Activated CD4-positive, alpha-beta memory T cell treated with anti-CD3 and anti-CD28 coated beads for 36 hours (primary cell): Measurements from ENCODE around the gene HSD11B1L. TPM values are rescaled to one million over a fixed set of nuclear protein-coding genes. Genes with fewer than 3 reads are reported as not detected.

Experiments used
- CTCF ChIA-PET: fragments of 350-600 bp; sonication (Branson Sonifier 250); formaldehyde crosslinking; loops from one replicate; lab custom pipeline; 2021; ENCODE audit warnings: antibody characterized with exemption, inconsistent platforms; lab: Charles Lee
- POLR2A ChIA-PET: fragments of 350-600 bp; sonication (Branson Sonifier 250); formaldehyde crosslinking; loops from one replicate; lab custom pipeline; 2021; ENCODE audit warnings: antibody characterized with exemption; lab: Charles Lee
- DNase-seq: peaks from one replicate; pipeline ENCODE4 v3.0.0-alpha.2; 2020
- H3K27ac Mint-ChIP-seq: one replicate; pipeline ENCODE4 v1.8.0; 2021; ENCODE audit warnings: mixed read lengths
- H3K27me3 Mint-ChIP-seq: one replicate; pipeline ENCODE4 v1.8.0; 2021; ENCODE audit warnings: mixed read lengths
- H3K36me3 Mint-ChIP-seq: one replicate; pipeline ENCODE4 v1.8.0; 2021; ENCODE audit warnings: mixed read lengths
- H3K4me1 Mint-ChIP-seq: one replicate; pipeline ENCODE4 v1.8.0; 2021; ENCODE audit warnings: low read depth, mixed read lengths
- H3K4me3 Mint-ChIP-seq: one replicate; pipeline ENCODE4 v1.8.0; 2021; ENCODE audit warnings: mild to moderate bottlenecking, mixed read lengths
- H3K9me3 Mint-ChIP-seq: one replicate; pipeline ENCODE4 v1.8.0; 2021; ENCODE audit warnings: mixed read lengths
- intact Hi-C: fragments of 100-400 bp; cut with micrococcal nuclease; formaldehyde crosslinking; loops from one replicate; pipeline ENCODE4 v1.15.1; 2023
- total RNA-seq, 2 experiments: library from RNA; stranded (reverse); gene quantifications; one replicate each; pipeline ENCODE4 v1.2.3, GENCODE V29; 2021

HSD11B1L gene
- total RNA-seq, 2 experiments from 2014 or later, result 3.8 to 4.1 TPM

DNA sequence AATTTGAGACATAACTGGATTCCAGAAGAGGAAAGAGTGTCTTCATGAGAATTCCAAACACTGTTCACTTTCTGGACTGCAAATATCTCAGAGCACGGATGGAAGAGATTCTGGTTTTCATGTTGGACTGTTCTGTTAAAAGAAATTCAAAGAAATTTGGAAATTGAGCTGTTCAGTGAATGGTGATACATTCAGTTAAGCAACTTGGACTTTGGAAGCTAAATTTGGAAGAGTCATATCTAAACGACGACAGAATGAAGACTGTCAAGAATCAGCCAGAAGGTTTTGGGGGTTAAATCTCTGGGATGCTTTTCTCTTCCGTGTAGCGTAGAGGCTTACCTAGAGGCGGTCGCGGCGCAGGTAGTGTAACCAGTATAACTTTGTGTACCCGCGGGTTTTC, 32.4 kb upstream of the HSD11B1L start:
- Mint-ChIP-seq H3K27me3 (no peaks in the 10 kb centered on the region), H3K4me3 (no peak overlapping the region), H3K27ac (no peak overlapping the region), H3K9me3 (no peaks in the 10 kb centered on the region), H3K36me3 (peaks cover 60% of the 10 kb centered on the region), H3K4me1 (no peaks in the 10 kb centered on the region)
- ChIA-PET CTCF (interaction anchor here (1.0 kb wide), 1 partner anchor 27 kb away, joined by 3 read pairs; no protein-coding TSS in a partner anchor), POLR2A (interaction anchor here (0.6 kb wide), 1 partner anchor 14 kb away, joined by 5 read pairs; no protein-coding TSS in a partner anchor)
- no peak for DNase-seq
- intact Hi-C loops, result no loop called here

DNA sequence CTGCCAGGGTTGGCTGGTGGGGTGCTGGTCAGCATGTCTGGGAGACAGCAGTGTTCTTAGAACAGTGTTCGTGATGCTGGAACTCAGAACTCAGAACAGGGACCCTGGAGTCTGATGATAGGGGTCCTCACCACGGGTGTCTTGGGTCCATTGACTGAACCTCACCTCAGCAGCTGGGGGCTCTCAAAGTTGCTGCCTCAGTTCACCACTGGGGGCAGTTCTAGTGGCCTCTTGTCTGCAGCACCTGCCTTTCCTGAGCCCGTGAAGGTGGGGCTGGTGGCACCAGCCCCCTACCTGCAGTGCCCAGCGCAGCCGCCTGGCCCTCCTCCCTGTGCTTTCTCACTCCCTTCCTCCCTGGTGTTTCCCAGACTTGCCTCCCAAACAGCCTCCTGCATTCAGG, 29.5 kb upstream of the HSD11B1L start:
- Mint-ChIP-seq H3K4me3 (no peak overlapping the region), H3K36me3 (peaks cover 65% of the 10 kb centered on the region), H3K27me3 (no peaks in the 10 kb centered on the region), H3K9me3 (no peaks in the 10 kb centered on the region), H3K27ac (no peak overlapping the region), H3K4me1 (no peaks in the 10 kb centered on the region)
- ChIA-PET CTCF (no interaction called here), POLR2A (no interaction called here)
- DNase-seq, result no peak
- intact Hi-C loops, result no loop called here

DNA sequence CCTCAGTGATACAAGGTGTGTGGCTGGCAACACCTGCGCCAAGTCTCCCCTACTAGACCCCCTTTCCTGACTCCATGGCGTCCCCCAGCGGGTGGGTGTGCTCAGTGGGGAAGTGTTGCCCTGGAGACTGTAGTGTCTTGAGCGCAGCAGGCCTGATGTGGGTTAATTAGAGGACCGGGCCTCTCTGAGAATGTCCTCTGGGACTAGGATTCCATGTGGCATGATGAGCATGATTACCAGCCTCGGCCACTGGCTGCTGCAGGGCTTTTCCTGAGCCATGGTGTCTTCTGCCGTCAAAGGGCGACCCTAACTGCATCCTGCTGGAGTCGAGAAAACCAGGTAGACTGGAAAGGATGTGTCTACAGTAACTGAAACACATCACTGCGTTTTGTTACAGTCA, 28.6 kb upstream of the HSD11B1L start:
- POLR2A ChIA-PET, result no interaction called here
- Mint-ChIP-seq H3K36me3 (peaks cover 63% of the 10 kb centered on the region), H3K4me3 (no peak overlapping the region), H3K27me3 (no peaks in the 10 kb centered on the region), H3K27ac (no peak overlapping the region), H3K9me3 (no peaks in the 10 kb centered on the region), H3K4me1 (no peaks in the 10 kb centered on the region)
- CTCF ChIA-PET, result no interaction called here
- DNase-seq, result no peak
- intact Hi-C loops, result no loop called here

DNA sequence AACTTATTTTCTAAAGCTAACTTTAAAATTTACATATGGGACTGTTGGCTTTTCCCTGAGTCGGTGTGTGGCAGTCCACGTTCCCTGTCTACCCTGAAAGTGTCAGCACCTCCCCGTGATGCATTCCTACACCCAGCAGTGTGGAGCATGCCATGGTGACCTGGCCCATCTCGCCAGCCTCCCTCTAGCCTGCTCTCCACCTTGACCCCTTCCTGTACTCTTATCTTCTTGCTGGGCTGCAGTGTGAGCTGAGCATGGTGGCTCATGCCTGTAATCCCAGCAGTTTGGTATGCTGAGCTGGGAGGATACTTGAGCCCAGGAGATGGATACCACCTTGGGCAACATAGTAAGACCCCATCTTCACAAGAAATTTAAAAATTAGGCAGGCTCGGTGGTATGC, 25.9 kb upstream of the HSD11B1L start:
- Mint-ChIP-seq H3K9me3 (no peaks in the 10 kb centered on the region), H3K36me3 (peaks cover 61% of the 10 kb centered on the region), H3K27ac (no peak overlapping the region), H3K4me3 (no peak overlapping the region), H3K27me3 (no peaks in the 10 kb centered on the region), H3K4me1 (no peaks in the 10 kb centered on the region)
- ChIA-PET CTCF (interaction anchor here (0.6 kb wide), 1 partner anchor 38 kb away, joined by 3 read pairs; no protein-coding TSS in a partner anchor), POLR2A (interaction anchor here (0.6 to 0.7 kb wide), 2 partner anchors 10 to 173 kb away, joined by 3 to 5 read pairs; no protein-coding TSS in a partner anchor)
- no peak for DNase-seq
- intact Hi-C loops, result no loop called here

DNA sequence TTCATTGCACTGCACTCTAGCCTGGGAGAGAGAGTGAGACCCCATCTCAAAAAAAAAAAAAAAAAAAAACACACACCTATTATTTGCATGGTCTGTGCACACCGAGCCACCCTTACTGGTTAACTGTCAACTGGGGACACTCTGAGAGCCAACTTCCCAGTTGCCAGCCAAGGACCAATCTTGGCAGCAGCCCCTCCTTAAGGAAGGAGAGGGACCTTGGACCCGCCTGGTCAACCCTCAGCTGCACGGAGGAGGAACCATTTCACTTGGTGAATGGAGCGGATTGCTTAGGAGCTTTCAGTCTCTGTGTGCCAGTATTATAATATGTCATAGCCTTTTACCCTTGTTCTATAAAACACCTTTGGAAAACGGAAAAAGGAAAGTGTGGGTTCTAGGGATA, 25.4 kb upstream of the HSD11B1L start:
- CTCF ChIA-PET, result no interaction called here
- no peak for DNase-seq
- no peak overlapping the region for H3K27ac Mint-ChIP-seq

DNA sequence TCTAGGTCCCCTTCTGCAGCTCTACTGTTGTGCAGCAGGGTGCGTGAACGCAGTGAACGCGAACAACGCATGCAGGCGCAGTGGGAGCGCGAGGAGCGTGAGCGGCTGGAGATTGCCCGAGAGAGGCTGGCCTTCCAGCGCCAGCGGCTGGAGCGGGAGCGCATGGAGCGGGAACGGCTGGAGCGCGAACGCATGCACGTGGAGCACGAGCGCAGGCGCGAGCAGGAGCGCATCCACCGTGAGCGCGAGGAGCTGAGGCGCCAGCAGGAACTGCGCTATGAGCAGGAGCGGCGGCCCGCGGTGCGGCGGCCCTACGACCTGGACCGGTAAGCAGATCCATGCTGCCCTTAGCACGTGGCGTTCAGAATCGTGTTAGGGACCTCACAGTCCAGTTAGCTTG, 19.3 kb upstream of the HSD11B1L start:
- intact Hi-C loops, result no loop called here
- H3K27ac Mint-ChIP-seq, result no peak overlapping the region
- DNase-seq, result no peak
- no peaks in the 10 kb centered on the region for H3K27me3 Mint-ChIP-seq
- POLR2A ChIA-PET, result no interaction called here
- H3K9me3 Mint-ChIP-seq, result no peaks in the 10 kb centered on the region
- no peak overlapping the region for H3K4me3 Mint-ChIP-seq
- CTCF ChIA-PET, result no interaction called here
- H3K4me1 Mint-ChIP-seq, result peaks cover 6% of the 10 kb centered on the region
- H3K36me3 Mint-ChIP-seq, result peaks cover 51% of the 10 kb centered on the region

More for the DNA sequence above, 25.4 kb upstream of the HSD11B1L start:
- Mint-ChIP-seq H3K36me3 (peaks cover 58% of the 10 kb centered on the region), H3K4me1 (no peaks in the 10 kb centered on the region), H3K9me3 (no peaks in the 10 kb centered on the region), H3K4me3 (no peak overlapping the region), H3K27me3 (no peaks in the 10 kb centered on the region)
- intact Hi-C loops, result no loop called here
- POLR2A ChIA-PET, result interaction anchor here (0.6 kb wide), 1 partner anchor 173 kb away, joined by 3 read pairs; no protein-coding TSS in a partner anchor

DNA sequence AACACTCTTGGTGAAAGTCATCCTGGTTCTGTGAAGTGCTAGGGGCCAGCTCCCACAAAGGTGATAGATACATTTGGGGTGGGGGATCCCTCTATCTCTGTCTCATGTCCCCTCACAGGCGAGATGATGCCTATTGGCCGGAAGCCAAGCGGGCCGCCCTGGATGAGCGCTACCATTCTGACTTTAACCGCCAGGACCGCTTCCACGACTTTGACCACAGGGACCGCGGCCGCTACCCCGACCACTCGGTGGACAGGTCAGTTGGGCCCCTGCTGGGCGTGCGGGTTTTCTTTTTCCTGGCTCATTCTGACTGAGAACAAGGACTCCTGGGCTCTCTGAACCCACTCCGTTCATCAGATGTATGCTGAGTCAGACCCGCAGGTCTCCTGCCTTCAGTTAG, 16.9 kb upstream of the HSD11B1L start:
- Mint-ChIP-seq H3K36me3 (peaks cover 50% of the 10 kb centered on the region), H3K27me3 (no peaks in the 10 kb centered on the region), H3K27ac (no peak overlapping the region), H3K9me3 (no peaks in the 10 kb centered on the region), H3K4me1 (peaks cover 6% of the 10 kb centered on the region), H3K4me3 (no peak overlapping the region)
- CTCF ChIA-PET, result no interaction called here
- POLR2A ChIA-PET, result interaction anchor here (1.2 kb wide), 1 partner anchor 9 kb away, joined by 5 read pairs; no protein-coding TSS in a partner anchor
- intact Hi-C loops, result no loop called here
- DNase-seq, result no peak

DNA sequence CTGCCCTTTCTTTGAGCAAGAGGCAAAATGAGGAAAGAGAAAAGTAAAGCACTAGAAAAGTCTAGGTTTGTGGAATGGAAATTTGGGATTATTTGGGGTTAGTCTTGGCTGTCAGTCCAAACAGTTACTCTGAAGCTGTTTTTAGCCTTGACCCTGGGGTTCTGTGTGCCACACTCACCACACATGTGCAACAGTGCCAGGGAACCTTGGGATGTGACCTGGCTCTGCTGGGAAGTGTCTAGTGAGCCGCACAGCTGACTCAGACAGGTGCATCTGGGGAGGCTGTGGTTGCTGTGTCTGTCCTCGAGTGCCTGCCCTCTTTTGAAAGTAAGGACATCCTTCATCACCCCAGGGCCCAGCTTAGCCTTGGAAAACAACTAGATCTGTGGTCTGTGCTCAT, 16.3 kb upstream of the HSD11B1L start:
- Mint-ChIP-seq H3K4me3 (no peak overlapping the region), H3K4me1 (peaks cover 6% of the 10 kb centered on the region), H3K9me3 (no peaks in the 10 kb centered on the region), H3K27ac (peak overlapping the region; percentile 51), H3K36me3 (peaks cover 54% of the 10 kb centered on the region), H3K27me3 (no peaks in the 10 kb centered on the region)
- intact Hi-C loops, result no loop called here
- DNase-seq, result no peak
- ChIA-PET CTCF (interaction anchor here (1.0 kb wide), 1 partner anchor 25 kb away, joined by 4 read pairs; no protein-coding TSS in a partner anchor), POLR2A (interaction anchor here (1.2 kb wide), 1 partner anchor 10 kb away, joined by 5 read pairs; no protein-coding TSS in a partner anchor)

DNA sequence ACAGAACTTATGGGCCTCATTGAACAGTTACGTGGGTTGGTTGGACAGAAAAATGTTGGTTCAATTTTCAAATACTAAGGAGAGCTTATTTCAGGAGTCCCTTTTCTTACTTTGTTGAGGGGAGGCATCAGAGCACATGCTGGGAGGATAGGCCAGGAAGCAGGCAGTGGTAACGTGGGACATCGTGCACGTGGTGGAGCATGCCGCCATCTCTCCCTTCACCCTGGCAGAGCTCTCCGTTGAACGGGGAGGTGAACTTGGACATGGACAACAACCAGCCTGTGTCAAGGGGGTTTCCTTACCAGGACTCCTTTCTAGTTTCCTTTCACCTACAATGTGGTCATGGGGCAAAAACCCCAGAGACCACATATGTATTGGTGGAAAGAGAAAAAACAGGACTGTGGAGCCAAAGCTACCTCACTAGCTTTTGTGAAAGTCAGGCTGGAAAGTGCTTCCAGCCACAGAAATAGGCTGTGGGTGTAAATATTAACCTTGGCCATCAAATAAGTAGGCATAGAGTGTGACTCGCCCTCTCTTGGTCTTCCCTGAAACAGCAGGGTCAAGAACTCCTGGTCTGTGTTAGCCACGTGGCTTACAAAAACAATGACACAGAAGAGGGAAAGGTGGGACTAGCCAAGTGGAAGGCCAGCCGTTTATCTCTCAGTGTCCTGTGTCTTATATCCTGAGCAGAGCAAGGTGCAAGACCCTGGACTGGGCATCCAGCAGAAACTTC, 14.9 kb upstream of the HSD11B1L start:
- DNase-seq, result no peak
- Mint-ChIP-seq H3K4me3 (no peak overlapping the region), H3K27me3 (no peaks in the 10 kb centered on the region), H3K9me3 (no peaks in the 10 kb centered on the region), H3K36me3 (peaks cover 49% of the 10 kb centered on the region), H3K27ac (peak overlapping the region; percentile 75), H3K4me1 (peaks cover 6% of the 10 kb centered on the region)
- POLR2A ChIA-PET, result no interaction called here
- CTCF ChIA-PET, result interaction anchor here (0.9 to 1.0 kb wide), 2 partner anchors 21 to 24 kb away, joined by 4 to 5 read pairs; no protein-coding TSS in a partner anchor
- intact Hi-C loops, result no loop called here

DNA sequence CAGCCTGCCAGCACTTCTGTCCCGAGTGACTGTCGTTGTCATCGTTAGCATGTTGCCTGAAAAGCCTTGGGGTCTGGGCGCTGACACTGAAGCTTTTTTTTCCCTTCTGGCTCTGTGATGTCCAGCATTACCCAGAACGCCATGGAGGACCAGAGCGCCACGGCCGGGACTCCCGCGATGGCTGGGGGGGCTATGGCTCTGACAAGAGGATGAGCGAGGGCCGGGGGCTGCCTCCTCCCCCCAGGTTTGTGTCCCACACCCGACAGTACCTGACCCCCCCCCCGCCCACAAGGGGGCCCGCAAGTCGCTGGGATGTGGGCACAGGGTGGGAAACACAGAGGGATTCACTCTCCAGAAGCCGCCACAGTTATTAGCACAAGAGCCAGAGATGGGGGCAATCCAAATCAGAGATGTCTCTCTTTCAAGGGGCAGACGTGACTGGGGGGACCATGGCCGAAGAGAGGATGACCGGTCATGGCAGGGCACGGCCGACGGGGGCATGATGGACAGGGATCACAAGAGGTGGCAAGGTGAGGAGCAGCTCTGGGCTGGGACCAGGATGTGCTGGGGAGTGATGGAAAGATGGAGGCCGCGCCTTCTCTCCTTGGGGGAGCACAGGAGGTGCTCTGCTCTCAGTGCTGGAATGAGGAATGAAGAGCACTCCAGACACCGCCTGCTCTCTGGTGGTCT, 13.8 kb upstream of the HSD11B1L start:
- Mint-ChIP-seq H3K4me1 (peaks cover 6% of the 10 kb centered on the region), H3K9me3 (no peaks in the 10 kb centered on the region), H3K36me3 (peaks cover 40% of the 10 kb centered on the region), H3K4me3 (no peak overlapping the region), H3K27ac (no peak overlapping the region), H3K27me3 (no peaks in the 10 kb centered on the region)
- ChIA-PET POLR2A (no interaction called here), CTCF (interaction anchor here (0.6 kb wide), 1 partner anchor 23 kb away, joined by 3 read pairs; no protein-coding TSS in a partner anchor)
- DNase-seq, result no peak
- intact Hi-C loops, result no loop called here

DNA sequence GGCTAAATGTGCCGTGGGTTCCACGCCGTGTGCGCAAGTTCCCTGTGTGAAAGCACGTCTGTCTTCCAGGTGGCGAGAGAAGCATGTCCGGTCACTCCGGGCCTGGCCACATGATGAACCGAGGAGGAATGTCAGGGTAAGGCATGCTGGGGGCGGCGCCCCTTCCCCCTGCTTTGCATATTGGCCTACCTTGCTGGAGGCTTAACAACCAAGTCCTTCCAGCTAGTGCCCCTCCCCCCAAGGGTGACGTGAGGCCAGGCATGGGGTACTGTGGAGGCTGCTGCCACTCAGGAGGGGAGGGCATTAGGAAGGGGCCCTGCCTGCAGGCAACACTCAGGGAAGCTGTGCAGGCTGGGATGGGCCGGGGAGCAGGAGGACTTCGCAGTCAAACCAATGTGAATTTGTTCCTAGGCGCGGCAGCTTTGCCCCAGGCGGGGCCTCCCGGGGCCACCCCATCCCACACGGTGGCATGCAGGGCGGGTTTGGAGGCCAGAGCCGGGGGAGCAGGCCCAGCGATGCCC, 13.0 kb upstream of the HSD11B1L start:
- Mint-ChIP-seq H3K4me3 (no peak overlapping the region), H3K4me1 (peaks cover 6% of the 10 kb centered on the region), H3K9me3 (no peaks in the 10 kb centered on the region), H3K36me3 (peaks cover 38% of the 10 kb centered on the region), H3K27ac (no peak overlapping the region), H3K27me3 (no peaks in the 10 kb centered on the region)
- POLR2A ChIA-PET, result no interaction called here
- intact Hi-C loops, result no loop called here
- CTCF ChIA-PET, result no interaction called here
- no peak for DNase-seq

DNA sequence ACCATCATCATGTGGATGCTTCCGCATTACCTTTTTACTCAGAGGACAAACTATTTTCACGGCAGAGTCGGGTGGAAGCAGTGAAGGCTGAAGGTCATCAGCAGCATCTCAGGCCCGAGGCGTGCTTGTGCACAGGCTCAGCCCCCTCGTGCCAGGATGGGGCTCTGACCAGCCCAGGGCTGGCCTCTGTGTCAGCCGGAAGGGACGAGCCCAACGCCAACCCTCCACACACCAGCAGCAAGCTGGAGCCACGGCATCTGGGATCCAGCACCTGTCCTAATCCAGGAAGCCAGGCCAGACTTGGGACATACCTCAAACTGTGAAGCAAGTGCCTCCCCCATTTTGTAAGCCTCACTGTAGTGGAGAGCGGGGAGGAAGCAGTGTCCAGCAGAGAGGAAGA, 11.6 kb upstream of the HSD11B1L start:
- Mint-ChIP-seq H3K27me3 (no peaks in the 10 kb centered on the region), H3K4me1 (peaks cover 6% of the 10 kb centered on the region), H3K27ac (peak overlapping the region; percentile 8), H3K36me3 (peaks cover 37% of the 10 kb centered on the region), H3K9me3 (no peaks in the 10 kb centered on the region), H3K4me3 (no peak overlapping the region)
- CTCF ChIA-PET, result no interaction called here
- POLR2A ChIA-PET, result interaction anchor here (1.1 kb wide), 1 partner anchor 10 kb away, joined by 3 read pairs; no protein-coding TSS in a partner anchor
- intact Hi-C loops, result no loop called here
- no peak for DNase-seq
